ENCODE results near the gene IFNLR1.

DNA sequence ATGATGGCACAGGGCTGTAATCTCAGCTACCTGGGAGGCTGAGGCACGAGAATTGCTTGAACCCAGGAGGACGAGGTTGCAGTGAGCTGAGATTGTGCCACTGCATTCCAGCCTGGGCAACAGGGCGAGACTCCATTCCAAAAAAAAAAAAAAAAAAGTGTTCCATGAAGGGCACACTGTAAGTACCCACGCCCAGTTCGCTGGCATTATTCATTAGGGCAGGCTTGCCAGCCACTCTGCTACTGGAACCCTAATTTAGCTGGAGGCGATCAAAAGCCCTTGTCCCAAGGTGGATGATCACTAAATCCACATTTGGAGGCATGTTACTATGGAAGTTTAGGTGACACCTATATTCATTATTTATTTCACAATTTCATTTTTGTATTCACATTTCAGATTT lies 5.0 kb downstream of the IFNLR1 start:
- TF ChIP-seq POLR2A (IDR thresholded peaks at IDR 0.05), result no peak
- TF ChIP-seq, protein P1, sequence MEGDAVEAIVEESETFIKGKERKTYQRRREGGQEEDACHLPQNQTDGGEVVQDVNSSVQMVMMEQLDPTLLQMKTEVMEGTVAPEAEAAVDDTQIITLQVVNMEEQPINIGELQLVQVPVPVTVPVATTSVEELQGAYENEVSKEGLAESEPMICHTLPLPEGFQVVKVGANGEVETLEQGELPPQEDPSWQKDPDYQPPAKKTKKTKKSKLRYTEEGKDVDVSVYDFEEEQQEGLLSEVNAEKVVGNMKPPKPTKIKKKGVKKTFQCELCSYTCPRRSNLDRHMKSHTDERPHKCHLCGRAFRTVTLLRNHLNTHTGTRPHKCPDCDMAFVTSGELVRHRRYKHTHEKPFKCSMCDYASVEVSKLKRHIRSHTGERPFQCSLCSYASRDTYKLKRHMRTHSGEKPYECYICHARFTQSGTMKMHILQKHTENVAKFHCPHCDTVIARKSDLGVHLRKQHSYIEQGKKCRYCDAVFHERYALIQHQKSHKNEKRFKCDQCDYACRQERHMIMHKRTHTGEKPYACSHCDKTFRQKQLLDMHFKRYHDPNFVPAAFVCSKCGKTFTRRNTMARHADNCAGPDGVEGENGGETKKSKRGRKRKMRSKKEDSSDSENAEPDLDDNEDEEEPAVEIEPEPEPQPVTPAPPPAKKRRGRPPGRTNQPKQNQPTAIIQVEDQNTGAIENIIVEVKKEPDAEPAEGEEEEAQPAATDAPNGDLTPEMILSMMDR (IDR thresholded peaks at IDR 0.05), result no peak

Data from esophagus squamous epithelium (tissue), 4 donors.